Activated CD8-positive, alpha-beta T cell treated with anti-CD3 and anti-CD28 coated beads for 36 hours (primary cell): Measurements from ENCODE around the gene FILIP1L. TPM values are rescaled to one million over a fixed set of nuclear protein-coding genes. Genes with fewer than 3 reads are reported as not detected.
A peak's percentile ranks its signal among the peaks of the same experiment; 100 is the strongest.

Experiments used
- ATAC-seq: fragments of 200-7000 bp; cut with Tn5 transposase; one replicate; pipeline ENCODE4 v1.10.0; 2021; ENCODE audit warnings: mild to moderate bottlenecking, moderate library complexity
- CTCF ChIA-PET: fragments of 350-600 bp; sonication (Branson Sonifier 250); formaldehyde crosslinking; loops from one replicate; lab custom pipeline; 2021; ENCODE audit warnings: antibody characterized with exemption; lab: Charles Lee
- POLR2A ChIA-PET: fragments of 350-600 bp; sonication (Branson Sonifier 250); formaldehyde crosslinking; loops from one replicate; lab custom pipeline; 2021; ENCODE audit warnings: antibody characterized with exemption; lab: Charles Lee
- DNase-seq: peaks from one replicate; pipeline ENCODE4 v3.0.0-alpha.2; 2020
- H3K27ac Mint-ChIP-seq: one replicate; pipeline ENCODE4 v1.8.0; 2021; ENCODE audit warnings: mild to moderate bottlenecking, mixed read lengths
- H3K27me3 Mint-ChIP-seq: one replicate; pipeline ENCODE4 v1.8.0; 2021; ENCODE audit warnings: mixed read lengths
- H3K36me3 Mint-ChIP-seq: one replicate; pipeline ENCODE4 v1.8.0; 2021; ENCODE audit warnings: low read depth, mixed read lengths
- H3K4me1 Mint-ChIP-seq: one replicate; pipeline ENCODE4 v1.8.0; 2021; ENCODE audit warnings: low read depth, mixed read lengths
- H3K4me3 Mint-ChIP-seq: one replicate; pipeline ENCODE4 v1.8.0; 2021; ENCODE audit warnings: mild to moderate bottlenecking, moderate library complexity, mixed read lengths
- H3K9me3 Mint-ChIP-seq: one replicate; pipeline ENCODE4 v1.8.0; 2021; ENCODE audit warnings: mixed read lengths
- intact Hi-C: fragments of 100-400 bp; cut with micrococcal nuclease; formaldehyde crosslinking; loops from one replicate; pipeline ENCODE4 v1.10.0; 2022
- total RNA-seq, 2 experiments: library from RNA; stranded (reverse); gene quantifications; one replicate each; pipeline ENCODE4 v1.2.3, GENCODE V29; 2021
- TF ChIP-seq, protein P1 (sequence below): fragments of 200-600 bp; IDR thresholded peaks from one replicate; pipeline ENCODE4 v1.8.0; 2022; ENCODE audit warnings: antibody characterized with exemption, mild to moderate bottlenecking

The FILIP1L gene
- total RNA-seq, 2 experiments from 2014 or later, result 0.11 to 0.13 TPM

DNA sequence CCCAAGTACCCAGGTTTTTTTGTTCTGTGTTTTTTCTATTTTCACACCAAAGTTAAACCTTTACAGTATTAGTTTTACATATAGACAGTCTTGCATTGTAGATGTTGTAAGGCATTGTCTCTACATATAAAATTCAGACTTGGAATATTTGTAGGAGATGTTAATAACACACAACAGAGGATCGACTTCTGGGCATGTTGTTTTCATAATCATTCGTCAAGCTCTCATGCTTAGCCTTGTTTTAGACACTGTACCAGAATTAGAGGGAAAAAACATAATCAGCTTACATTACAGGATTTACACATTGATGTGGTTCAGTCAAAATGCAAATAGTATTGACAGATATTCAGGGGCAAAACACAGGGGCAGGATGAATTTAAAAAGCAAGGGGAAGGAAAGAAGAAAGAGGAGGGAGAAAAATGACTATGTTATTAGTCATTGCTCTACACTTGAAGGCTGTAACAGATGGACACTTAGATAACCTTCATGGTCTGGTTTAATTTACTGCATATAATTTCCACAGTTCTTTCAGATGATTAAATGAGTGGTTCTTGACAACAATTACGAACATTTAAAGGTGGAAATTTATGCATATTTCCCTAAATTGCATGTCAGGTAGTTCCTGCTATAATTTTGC lies 289.2 kb downstream of the FILIP1L start:
- intact Hi-C loops, result no loop called here
- POLR2A ChIA-PET, result no interaction called here
- Mint-ChIP-seq H3K9me3 (no peaks in the 10 kb centered on the region), H3K4me3 (no peak overlapping the region), H3K36me3 (peaks cover 15% of the 10 kb centered on the region), H3K27me3 (no peaks in the 10 kb centered on the region), H3K27ac (no peak overlapping the region), H3K4me1 (peaks cover 38% of the 10 kb centered on the region)
- TF ChIP-seq, protein P1, sequence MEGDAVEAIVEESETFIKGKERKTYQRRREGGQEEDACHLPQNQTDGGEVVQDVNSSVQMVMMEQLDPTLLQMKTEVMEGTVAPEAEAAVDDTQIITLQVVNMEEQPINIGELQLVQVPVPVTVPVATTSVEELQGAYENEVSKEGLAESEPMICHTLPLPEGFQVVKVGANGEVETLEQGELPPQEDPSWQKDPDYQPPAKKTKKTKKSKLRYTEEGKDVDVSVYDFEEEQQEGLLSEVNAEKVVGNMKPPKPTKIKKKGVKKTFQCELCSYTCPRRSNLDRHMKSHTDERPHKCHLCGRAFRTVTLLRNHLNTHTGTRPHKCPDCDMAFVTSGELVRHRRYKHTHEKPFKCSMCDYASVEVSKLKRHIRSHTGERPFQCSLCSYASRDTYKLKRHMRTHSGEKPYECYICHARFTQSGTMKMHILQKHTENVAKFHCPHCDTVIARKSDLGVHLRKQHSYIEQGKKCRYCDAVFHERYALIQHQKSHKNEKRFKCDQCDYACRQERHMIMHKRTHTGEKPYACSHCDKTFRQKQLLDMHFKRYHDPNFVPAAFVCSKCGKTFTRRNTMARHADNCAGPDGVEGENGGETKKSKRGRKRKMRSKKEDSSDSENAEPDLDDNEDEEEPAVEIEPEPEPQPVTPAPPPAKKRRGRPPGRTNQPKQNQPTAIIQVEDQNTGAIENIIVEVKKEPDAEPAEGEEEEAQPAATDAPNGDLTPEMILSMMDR, result no peak
- DNase-seq (no peak), ATAC-seq (peak; percentile 66)
- CTCF ChIA-PET, result interaction anchor here (1.4 kb wide), 1 partner anchor 17 kb away, joined by 7 read pairs; no protein-coding TSS in a partner anchor

DNA sequence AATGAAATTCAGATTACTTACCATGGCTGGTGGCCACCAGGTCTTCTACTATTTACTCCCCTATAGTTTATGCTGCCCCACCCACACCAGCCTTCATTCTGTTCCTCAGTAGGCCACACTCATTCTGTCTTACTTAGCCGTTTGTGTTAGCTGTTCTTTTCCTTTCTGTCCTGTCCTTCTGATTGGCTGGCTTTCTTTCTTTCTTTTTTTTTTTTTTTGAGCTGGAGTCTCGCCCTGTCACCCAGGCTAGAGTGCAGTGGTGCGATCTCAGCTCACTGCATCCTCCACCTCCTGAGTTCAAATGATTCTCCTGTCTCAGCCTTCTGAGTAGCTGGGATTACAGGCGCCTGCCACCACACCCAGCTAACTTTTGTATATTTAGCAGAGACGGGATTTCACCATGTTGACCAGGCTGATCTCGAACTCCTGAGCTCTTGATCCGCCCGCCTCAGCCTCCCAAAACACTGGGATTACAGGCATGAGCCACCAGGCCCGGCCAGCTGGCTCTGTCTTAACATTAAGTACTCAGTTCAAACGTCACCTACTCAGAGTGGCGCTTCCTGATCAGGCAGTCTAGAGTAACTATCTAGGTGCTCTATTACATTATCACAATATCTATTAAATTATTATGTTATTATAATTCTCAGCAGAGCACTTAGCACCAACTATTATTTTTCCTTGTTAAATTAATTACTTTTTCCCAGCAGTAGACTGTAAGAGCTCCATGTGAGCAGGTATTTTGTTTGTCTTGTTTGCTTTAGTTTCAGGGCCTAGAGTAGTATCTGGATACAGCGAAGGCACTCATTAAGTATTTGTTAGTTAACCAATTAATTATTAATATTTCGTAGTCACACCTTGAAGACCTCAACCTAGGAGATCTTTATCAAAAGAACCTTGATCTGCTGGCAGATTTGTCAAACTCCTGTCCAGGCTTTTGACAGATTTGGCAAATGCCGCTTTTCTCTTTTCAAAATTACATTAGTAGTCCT lies 290.3 kb downstream of the FILIP1L start:
- Mint-ChIP-seq H3K27ac (no peak overlapping the region), H3K27me3 (no peaks in the 10 kb centered on the region), H3K9me3 (no peaks in the 10 kb centered on the region), H3K36me3 (peaks cover 22% of the 10 kb centered on the region), H3K4me1 (peaks cover 39% of the 10 kb centered on the region), H3K4me3 (no peak overlapping the region)
- TF ChIP-seq, protein P1, result no peak
- CTCF ChIA-PET, result interaction anchor here (1.0 to 3.5 kb wide), 4 partner anchors 8 to 430 kb away, joined by 3 to 27 read pairs (median 6); no protein-coding TSS in a partner anchor
- POLR2A ChIA-PET, result no interaction called here
- ATAC-seq, result peak; percentile 20
- intact Hi-C loops, result no loop called here
- no peak for DNase-seq

DNA sequence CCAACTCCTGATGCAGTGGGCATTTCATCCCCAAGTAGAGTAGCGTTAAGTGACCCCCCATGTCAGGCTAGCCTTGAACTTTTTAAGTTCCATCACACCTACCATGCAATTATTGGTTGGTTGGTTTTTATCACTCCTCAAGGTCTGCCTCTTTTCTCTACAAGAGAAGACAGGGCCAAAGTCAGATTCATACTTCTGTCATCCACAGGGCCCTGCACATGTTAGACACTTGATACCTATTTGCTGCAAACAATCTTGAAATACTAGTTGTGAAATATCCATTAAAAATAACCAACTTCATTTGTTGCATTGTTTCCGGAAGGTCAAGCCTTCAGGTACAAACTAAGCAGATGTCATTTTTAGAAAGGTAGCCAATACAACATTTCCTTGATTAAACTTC lies 295.5 kb downstream of the FILIP1L start:
- Mint-ChIP-seq H3K4me3 (peak overlapping the region; percentile 94), H3K4me1 (peaks cover 46% of the 10 kb centered on the region), H3K27ac (peak overlapping the region; percentile 96), H3K36me3 (peaks cover 24% of the 10 kb centered on the region), H3K9me3 (no peaks in the 10 kb centered on the region), H3K27me3 (no peaks in the 10 kb centered on the region)
- DNase-seq (no peak), ATAC-seq (no peak)
- POLR2A ChIA-PET, result interaction anchor here (0.6 to 1.6 kb wide), 3 partner anchors 15 to 255 kb away, joined by 3 to 5 read pairs (median 3); no protein-coding TSS in a partner anchor
- TF ChIP-seq, protein P1, result no peak
- CTCF ChIA-PET, result interaction anchor here (0.9 to 1.0 kb wide), 2 partner anchors 10 to 280 kb away, joined by 3 to 4 read pairs; no protein-coding TSS in a partner anchor
- intact Hi-C loops, result no loop called here

DNA sequence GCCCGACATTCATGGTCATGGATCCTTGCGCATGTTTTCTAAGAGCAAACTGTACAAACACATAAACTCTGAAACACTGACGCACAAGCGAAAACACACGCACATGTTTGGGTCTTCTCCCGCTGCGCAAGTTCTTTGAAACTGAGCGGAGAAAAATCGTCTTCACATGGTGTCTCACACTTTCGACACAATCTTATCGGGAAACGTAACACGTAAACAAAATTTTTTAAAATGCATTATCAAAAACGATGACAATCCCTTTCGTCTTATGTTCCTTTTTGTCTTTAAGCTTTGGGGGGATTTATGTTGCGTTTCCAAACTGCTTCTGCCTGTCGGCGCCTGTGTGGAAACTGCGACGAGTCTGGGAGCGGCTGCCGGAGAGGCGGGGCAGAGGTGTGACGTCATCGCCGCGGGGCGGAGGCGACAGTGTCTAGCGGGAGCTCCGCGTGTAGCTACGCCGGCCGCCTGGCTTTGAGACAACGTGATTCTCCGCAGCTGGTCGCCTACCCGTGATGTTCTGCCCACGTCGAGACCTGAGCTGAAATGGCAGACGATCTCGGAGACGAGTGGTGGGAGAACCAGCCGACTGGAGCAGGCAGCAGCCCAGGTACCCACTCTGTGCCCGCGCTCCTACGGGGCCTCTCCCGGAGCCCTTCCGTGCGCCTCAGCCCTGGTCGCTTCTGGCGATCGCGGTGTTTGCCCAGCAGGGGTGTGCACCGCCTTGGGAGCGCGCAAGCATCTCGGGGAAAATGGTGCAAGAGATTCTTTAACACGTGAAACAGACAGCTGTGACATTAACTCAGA lies 296.7 kb downstream of the FILIP1L start, which contains the start of gene CMSS1:
TSS of gene CMSS1 (plus strand) at position 426 of the 804 bp plus-strand sequence.
- intact Hi-C loops, result no loop called here
- Mint-ChIP-seq H3K36me3 (peaks cover 24% of the 10 kb centered on the region), H3K4me3 (peak within 1 kb of the TSS; percentile 94), H3K4me1 (peaks cover 39% of the 10 kb centered on the region), H3K9me3 (no peaks in the 10 kb centered on the region), H3K27me3 (no peaks in the 10 kb centered on the region), H3K27ac (peak within 1 kb of the TSS; percentile 96)
- ChIA-PET CTCF (interaction anchor here (0.7 to 1.6 kb wide), 8 partner anchors 9 to 443 kb away, joined by 3 to 10 read pairs (median 3); partner anchors contain the start of gene TBC1D23), POLR2A (interaction anchor here (0.9 to 1.8 kb wide), 11 partner anchors 9 to 584 kb away, joined by 3 to 6 read pairs (median 3); partner anchors contain the start of genes LNP1 and TBC1D23)
- peak; percentile 94 for ATAC-seq
- TF ChIP-seq, protein P1, result no peak
- DNase-seq, result peak; percentile 97
